ENCODE data around the gene CFAP46.

- TF ChIP-seq, protein P1, sequence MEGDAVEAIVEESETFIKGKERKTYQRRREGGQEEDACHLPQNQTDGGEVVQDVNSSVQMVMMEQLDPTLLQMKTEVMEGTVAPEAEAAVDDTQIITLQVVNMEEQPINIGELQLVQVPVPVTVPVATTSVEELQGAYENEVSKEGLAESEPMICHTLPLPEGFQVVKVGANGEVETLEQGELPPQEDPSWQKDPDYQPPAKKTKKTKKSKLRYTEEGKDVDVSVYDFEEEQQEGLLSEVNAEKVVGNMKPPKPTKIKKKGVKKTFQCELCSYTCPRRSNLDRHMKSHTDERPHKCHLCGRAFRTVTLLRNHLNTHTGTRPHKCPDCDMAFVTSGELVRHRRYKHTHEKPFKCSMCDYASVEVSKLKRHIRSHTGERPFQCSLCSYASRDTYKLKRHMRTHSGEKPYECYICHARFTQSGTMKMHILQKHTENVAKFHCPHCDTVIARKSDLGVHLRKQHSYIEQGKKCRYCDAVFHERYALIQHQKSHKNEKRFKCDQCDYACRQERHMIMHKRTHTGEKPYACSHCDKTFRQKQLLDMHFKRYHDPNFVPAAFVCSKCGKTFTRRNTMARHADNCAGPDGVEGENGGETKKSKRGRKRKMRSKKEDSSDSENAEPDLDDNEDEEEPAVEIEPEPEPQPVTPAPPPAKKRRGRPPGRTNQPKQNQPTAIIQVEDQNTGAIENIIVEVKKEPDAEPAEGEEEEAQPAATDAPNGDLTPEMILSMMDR (IDR thresholded peaks at IDR 0.05) = no peak
- TF ChIP-seq POLR2A (IDR thresholded peaks at IDR 0.05) = no peak
Observed at GRCh38 chr10:132833421-132834111, 108.8 kb downstream of the CFAP46 start.

Data from Peyer's patch (tissue), 4 donors.